Right lobe of liver (tissue), 6 donors: ENCODE data around the gene LCE1D. TPM values are rescaled to one million over a fixed set of nuclear protein-coding genes. Genes with fewer than 3 reads are reported as not detected.

ENCODE experiments used
- ATAC-seq, 4 donors: fragments of 200-7000 bp; cut with Tn5 transposase; one replicate each; pipeline ENCODE4 v1.9.1; 2020; ENCODE audit warnings: mild to moderate bottlenecking in 4 of 4, moderate library complexity in 4 of 4
- DNase-seq, 3 donors: peaks; one replicate each; pipeline ENCODE4 v3.0.0-alpha.2; 2020
- H3K27ac ChIP-seq, 3 donors: fragments of 200-600 bp; one replicate each; pipeline ENCODE4 v1.8.0; 2022
- H3K27me3 ChIP-seq, 2 donors: fragments of 200-600 bp; one replicate each; pipeline ENCODE4 v1.8.0; 2022
- H3K36me3 ChIP-seq, 4 donors: fragments of 200-600 bp; sonication (generic) in 1 of 4; one replicate each; pipeline versions ENCODE4 v1.5.1 to v1.8.0; 2017 to 2022; ENCODE audit warnings: control low read depth in 1 of 4
- H3K4me1 ChIP-seq, 4 donors: fragments of 200-600 bp; sonication (generic) in 1 of 4; one replicate each; pipeline versions ENCODE4 v1.5.1 to v1.8.0; 2017 to 2022; ENCODE audit warnings: control low read depth in 1 of 4
- H3K4me3 ChIP-seq, 3 donors: fragments of 200-600 bp; one replicate each; pipeline ENCODE4 v1.8.0; 2022
- H3K9me3 ChIP-seq, 4 donors: fragments of 200-600 bp; sonication (generic) in 1 of 4; one replicate each; pipeline versions ENCODE4 v1.5.1 to v1.8.0; 2017 to 2022; ENCODE audit warnings: control low read depth in 1 of 4
- POLR2A ChIP-seq: fragments of 450-650 bp; IDR thresholded peaks from one replicate; pipeline ENCODE4 v1.6.1; 2017; ENCODE audit warnings: antibody characterized with exemption, mild to moderate bottlenecking
- WGBS: methylation state at CpG from one replicate; pipeline ENCODE4 v1.1.6; 2018; ENCODE audit warnings: low coverage, low lambda C conversion rate; ENCODE audit not compliant: insufficient coverage; ENCODE audit errors: missing lambda C conversion rate; 5-methylcytosine and 5-hydroxymethylcytosine counted together
- intact Hi-C, 2 donors: fragments of 100-400 bp; cut with DNase I; formaldehyde crosslinking; loops; one replicate each; pipeline versions ENCODE4 v1.11.2 to v1.14.1; 2022
- total RNA-seq, 6 experiments: library from RNA; depleted of rRNA in 2 of 6; stranded (reverse); fragments of >200 nt in 2 of 6; fragmentation: NEBNext Ultra II Directional in 3 of 6; extraction: Animal tissue kit (Norgen Biotek cat#: 25700) in 3 of 6; gene quantifications; one replicate each; pipeline versions ENCODE4 v1.1.0 to v1.2.4, GENCODE V29; 2016 to 2023
- TF ChIP-seq, protein P1 (sequence below), 4 donors: fragments of 200-600 bp in 3 of 4; fragments of 450-650 bp in 1 of 4; IDR thresholded peaks; one replicate each; pipeline versions ENCODE4 v1.5.1 to v1.8.0; 2016 to 2022; ENCODE audit warnings: antibody characterized with exemption in 4 of 4, mild to moderate bottlenecking in 2 of 4
- donor health status: DM: no; HTN: yes; CAD: no.
- donor health status: DM: no; HTN: no; CAD: no.
- donor health status: DM: no; HTN: no; CAD: no.
- donor health status: DM: no; HTN: yes; CAD: no.
- donor health status: DM: no; HTN: yes; CAD: no.

Gene LCE1D
- total RNA-seq, 6 experiments from 2014 or later = not detected

- intact Hi-C loops = no loop called here
- H3K27me3 ChIP-seq = no peaks in the 10 kb centered on the region
- WGBS = 72% methylated on average over 3 of the region's 3 CpGs
- no peaks in the 10 kb centered on the region for H3K4me1 ChIP-seq
- H3K36me3 ChIP-seq = no peaks in the 10 kb centered on the region
- DNase-seq (no peak), ATAC-seq (no peak)
- H3K4me3 ChIP-seq = no peak overlapping the region
- H3K9me3 ChIP-seq = no peaks in the 10 kb centered on the region
- no peak overlapping the region for H3K27ac ChIP-seq
- TF ChIP-seq, protein P1, sequence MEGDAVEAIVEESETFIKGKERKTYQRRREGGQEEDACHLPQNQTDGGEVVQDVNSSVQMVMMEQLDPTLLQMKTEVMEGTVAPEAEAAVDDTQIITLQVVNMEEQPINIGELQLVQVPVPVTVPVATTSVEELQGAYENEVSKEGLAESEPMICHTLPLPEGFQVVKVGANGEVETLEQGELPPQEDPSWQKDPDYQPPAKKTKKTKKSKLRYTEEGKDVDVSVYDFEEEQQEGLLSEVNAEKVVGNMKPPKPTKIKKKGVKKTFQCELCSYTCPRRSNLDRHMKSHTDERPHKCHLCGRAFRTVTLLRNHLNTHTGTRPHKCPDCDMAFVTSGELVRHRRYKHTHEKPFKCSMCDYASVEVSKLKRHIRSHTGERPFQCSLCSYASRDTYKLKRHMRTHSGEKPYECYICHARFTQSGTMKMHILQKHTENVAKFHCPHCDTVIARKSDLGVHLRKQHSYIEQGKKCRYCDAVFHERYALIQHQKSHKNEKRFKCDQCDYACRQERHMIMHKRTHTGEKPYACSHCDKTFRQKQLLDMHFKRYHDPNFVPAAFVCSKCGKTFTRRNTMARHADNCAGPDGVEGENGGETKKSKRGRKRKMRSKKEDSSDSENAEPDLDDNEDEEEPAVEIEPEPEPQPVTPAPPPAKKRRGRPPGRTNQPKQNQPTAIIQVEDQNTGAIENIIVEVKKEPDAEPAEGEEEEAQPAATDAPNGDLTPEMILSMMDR (IDR thresholded peaks at IDR 0.05) = no peak
- no peak for TF ChIP-seq POLR2A
Measured at GRCh38 chr1:152761609-152762213, 34.8 kb upstream of the LCE1D start.

- intact Hi-C loops = no loop called here
- no peaks in the 10 kb centered on the region for H3K27me3 ChIP-seq
- DNase-seq (no peak), ATAC-seq (no peak)
- no peaks in the 10 kb centered on the region for H3K36me3 ChIP-seq
- TF ChIP-seq POLR2A = no peak
- TF ChIP-seq, protein P1 (IDR thresholded peaks at IDR 0.05) = no peak
- H3K9me3 ChIP-seq = no peaks in the 10 kb centered on the region
- H3K27ac ChIP-seq = no peak overlapping the region
- H3K4me1 ChIP-seq = no peaks in the 10 kb centered on the region
- no peak overlapping the region for H3K4me3 ChIP-seq
- 35% methylated on average over 6 of the region's 8 CpGs for WGBS
Measured at GRCh38 chr1:152768847-152769533, 27.5 kb upstream of the LCE1D start.

DNA sequence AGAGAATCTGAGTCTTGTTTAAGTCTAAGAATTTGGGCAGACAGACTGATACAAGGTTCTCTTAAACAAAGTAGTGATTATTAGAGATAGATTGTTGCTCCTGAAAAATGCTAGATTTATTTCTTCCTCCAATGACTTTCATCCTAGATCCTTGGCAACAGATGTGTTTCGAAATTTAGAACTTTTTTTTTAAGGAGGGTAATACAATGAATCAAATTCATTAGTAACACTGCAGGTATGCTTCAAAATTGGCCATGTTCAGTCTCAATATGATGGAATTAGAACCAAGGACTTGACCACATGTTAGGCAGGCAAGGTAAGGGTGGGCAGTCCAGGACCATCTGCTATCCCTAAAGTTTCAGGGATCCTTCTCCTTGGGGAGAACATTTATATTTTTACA, 26.1 kb upstream of the LCE1D start:
- no peaks in the 10 kb centered on the region for H3K9me3 ChIP-seq
- ATAC-seq (no peak), DNase-seq (no peak)
- no peaks in the 10 kb centered on the region for H3K4me1 ChIP-seq
- TF ChIP-seq POLR2A = no peak
- TF ChIP-seq, protein P1 (IDR thresholded peaks at IDR 0.05) = no peak
- H3K27ac ChIP-seq = no peak overlapping the region
- no peaks in the 10 kb centered on the region for H3K27me3 ChIP-seq
- H3K4me3 ChIP-seq = no peak overlapping the region
- intact Hi-C loops = no loop called here
- WGBS = 36% methylated on average over 1 of the region's 1 CpG
- H3K36me3 ChIP-seq = no peaks in the 10 kb centered on the region

DNA sequence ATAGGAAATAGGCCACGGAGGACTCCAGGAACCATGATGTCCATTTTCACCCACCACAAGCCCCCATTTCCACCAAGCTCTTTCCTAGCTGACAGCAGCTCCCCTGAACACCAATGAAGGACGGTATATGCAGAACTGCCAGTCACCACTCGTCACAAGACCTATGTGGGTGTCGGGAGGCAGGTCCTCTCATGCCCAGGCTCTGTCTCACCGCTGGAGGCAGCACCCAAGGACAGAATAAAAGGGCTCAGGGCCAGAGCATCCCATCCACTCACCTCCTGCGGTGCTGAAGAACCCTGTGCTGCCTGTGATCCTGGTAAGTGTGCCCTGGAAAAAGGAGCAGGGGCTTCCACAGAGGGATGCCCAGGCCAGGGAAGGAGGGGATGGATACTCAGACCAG, 21.6 kb upstream of the LCE1D start, which contains the start of gene LCE1F:
TSS of gene LCE1F (plus strand) at position 266 of the 400 bp plus-strand sequence. CDS start 1,232 bp downstream, outside the sequence.
- H3K4me3 ChIP-seq = no peak within 1 kb of the TSS
- no peaks in the 10 kb centered on the region for H3K36me3 ChIP-seq
- no peaks in the 10 kb centered on the region for H3K27me3 ChIP-seq
- TF ChIP-seq, protein P1 (IDR thresholded peaks at IDR 0.05) = no peak
- no peak for TF ChIP-seq POLR2A
- intact Hi-C loops = no loop called here
- WGBS = 42% methylated on average over 3 of the region's 6 CpGs
- ATAC-seq = no peak
- no peak within 1 kb of the TSS for H3K27ac ChIP-seq
- H3K9me3 ChIP-seq = no peaks in the 10 kb centered on the region
- H3K4me1 ChIP-seq = no peaks in the 10 kb centered on the region
- DNase-seq = no peak
